GM19025 (cell line): ENCODE results near the gene PCDHB7.
"Not testable (repeated sequence)": the region's sequence is repeated elsewhere in the genome, so short reads cannot be mapped to it uniquely, and the experiment has no call there.

Source experiments
- ATAC-seq: cut with Tn5 transposase; IDR thresholded peaks from one replicate; pipeline ENCODE4 v1.9.1; 2021; ENCODE audit warnings: mild to moderate bottlenecking, low read depth, moderate library complexity; ENCODE audit not compliant: unreplicated experiment

Gene PCDHB7

GRCh38 chr5:141172381-141173204 lies at the start of gene PCDHB7:
PCDHB7 (plus strand) TSS chr5:141172644; CDS start chr5:141172836, 192 bp downstream.
- ATAC-seq, result no peak

DNA sequence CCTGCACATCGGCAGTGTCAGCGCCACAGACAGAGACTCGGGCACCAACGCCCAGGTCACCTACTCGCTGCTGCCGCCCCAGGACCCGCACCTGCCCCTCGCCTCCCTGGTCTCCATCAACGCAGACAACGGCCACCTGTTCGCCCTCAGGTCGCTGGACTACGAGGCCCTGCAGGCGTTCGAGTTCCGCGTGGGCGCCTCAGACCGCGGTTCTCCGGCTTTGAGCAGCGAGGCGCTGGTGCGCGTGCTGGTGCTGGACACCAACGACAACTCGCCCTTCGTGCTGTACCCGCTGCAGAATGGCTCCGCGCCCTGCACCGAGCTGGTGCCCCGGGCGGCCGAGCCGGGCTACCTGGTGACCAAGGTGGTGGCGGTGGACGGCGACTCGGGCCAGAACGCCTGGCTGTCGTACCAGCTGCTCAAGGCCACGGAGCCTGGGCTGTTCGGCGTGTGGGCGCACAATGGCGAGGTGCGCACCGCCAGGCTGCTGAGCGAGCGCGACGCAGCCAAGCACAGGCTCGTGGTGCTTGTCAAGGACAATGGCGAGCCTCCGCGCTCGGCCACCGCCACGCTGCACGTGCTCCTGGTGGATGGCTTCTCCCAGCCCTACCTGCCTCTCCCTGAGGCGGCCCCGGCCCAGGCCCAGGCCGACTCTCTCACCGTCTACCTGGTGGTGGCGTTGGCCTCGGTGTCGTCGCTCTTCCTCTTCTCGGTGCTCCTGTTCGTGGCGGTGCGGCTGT lies 48.9 kb upstream of the PCDHB7 start:
- ATAC-seq, result not testable (repeated sequence)

DNA sequence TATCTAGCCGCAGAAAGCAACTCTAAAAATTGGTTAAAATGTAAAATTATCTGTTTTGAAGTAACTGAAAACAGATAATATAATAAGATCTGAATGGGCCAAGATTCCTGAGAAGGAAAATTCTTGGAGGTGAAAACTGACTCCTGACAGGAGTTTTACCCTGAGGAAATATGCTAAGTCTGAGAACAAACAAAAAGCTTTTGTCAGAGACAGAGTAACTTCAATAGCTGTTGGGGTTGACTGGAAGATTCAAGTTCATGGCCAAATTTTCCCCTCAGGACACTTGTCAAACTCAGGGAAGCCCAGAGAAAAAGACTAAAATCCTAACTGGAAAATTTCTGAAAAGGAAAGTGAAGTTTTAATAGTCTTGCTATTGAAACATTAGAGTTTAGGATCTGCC lies 45.1 kb upstream of the PCDHB7 start:
- ATAC-seq, result no peak

DNA sequence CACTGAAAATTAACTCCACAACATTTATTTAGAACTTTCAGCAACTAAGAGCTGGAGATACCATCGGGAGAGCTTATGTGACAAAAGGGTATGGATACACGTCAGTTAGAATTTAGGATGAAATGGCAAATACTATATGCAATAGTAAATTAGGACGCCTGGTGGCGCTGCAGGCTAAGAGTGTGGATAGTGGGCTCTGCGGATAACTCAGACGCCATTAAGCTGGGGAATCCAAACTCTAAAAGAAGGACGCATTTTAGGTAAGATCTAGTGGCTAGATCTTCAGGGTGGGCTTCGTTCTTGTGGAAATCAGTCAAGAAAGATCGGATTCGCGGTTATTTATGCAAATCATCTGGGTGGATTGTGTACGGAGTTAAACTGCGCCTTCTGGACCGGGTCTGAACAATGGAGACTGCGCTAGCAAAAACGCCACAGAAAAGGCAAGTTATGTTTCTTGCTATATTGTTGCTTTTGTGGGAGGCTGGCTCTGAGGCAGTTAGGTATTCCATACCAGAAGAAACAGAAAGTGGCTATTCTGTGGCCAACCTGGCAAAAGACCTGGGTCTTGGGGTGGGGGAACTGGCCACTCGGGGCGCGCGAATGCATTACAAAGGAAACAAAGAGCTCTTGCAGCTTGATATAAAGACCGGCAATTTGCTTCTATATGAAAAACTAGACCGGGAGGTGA lies 37.3 kb upstream of the PCDHB7 start, which contains the start of gene PCDHB5:
Gene PCDHB5 (plus strand): TSS at position 177 of the 688 bp plus-strand sequence. CDS start 229 bp downstream, at position 406.
- ATAC-seq, result no peak

GRCh38 chr5:141135718-141136266 lies 36.7 kb upstream of the PCDHB7 start:
- no peak for ATAC-seq

DNA sequence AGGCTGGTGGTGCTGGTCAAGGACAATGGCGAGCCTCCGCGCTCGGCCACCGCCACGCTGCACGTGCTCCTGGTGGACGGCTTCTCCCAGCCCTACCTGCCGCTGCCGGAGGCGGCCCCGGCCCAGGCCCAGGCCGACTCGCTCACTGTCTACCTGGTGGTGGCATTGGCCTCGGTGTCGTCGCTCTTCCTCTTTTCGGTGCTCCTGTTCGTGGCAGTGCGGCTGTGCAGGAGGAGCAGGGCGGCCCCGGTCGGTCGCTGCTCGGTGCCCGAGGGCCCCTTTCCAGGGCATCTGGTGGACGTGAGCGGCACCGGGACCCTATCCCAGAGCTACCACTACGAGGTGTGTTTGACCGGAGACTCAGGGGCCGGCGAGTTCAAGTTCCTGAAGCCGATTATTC lies 35.1 kb upstream of the PCDHB7 start:
- not testable (repeated sequence) for ATAC-seq

GRCh38 chr5:141149812-141150211 lies 22.6 kb upstream of the PCDHB7 start, which contains the start of gene PCDHB6:
PCDHB6 (plus strand) TSS chr5:141150057; CDS start chr5:141150258, 201 bp downstream.
- no peak for ATAC-seq

DNA sequence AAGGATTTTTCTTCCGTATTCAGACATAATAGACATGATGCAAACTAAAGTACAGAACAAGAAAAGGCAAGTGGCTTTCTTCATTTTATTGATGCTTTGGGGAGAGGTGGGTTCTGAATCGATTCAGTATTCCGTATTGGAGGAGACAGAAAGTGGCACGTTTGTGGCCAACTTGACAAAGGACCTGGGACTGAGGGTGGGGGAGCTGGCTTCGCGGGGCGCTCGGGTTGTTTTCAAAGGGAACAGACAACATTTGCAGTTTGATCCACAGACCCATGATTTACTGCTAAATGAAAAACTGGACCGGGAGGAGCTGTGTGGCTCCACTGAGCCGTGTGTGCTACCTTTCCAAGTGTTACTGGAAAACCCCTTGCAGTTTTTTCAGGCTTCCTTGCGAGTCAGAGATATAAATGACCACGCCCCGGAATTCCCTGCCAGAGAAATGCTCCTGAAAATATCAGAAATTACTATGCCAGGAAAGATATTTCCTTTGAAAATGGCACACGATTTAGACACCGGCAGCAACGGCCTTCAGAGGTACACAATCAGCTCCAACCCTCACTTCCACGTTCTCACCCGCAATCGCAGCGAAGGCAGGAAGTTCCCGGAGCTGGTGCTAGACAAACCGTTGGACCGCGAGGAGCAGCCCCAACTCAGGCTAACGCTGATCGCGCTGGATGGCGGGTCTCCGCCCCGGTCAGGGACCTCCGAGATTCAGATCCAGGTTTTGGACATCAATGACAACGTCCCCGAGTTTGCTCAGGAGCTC lies 22.0 kb upstream of the PCDHB7 start:
- ATAC-seq, result no peak

- no peak for ATAC-seq
These were observed 21.5 kb upstream of the PCDHB7 start for GRCh38 chr5:141150993-141151325.

DNA sequence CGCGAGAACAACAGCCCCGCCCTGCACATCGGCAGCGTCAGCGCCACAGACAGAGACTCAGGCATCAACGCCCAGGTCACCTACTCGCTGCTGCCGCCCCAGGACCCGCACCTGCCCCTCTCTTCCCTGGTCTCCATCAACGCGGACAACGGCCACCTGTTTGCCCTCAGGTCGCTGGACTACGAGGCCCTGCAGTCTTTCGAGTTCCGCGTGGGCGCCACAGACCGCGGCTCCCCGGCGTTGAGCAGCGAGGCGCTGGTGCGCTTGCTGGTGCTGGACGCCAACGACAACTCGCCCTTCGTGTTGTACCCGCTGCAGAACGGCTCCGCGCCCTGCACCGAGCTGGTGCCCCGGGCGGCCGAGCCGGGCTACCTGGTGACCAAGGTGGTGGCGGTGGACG lies 20.8 kb upstream of the PCDHB7 start:
- ATAC-seq, result not testable (repeated sequence)

DNA sequence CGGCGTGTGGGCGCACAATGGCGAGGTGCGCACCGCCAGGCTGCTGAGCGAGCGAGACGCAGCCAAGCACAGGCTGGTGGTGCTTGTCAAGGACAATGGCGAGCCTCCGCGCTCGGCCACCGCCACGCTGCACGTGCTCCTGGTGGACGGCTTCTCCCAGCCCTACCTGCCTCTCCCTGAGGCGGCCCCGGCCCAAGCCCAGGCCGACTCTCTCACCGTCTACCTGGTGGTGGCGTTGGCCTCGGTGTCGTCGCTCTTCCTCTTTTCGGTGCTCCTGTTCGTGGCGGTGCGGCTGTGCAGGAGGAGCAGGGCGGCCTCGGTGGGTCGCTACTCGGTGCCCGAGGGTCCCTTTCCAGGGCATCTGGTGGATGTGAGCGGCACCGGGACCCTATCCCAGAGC lies 20.3 kb upstream of the PCDHB7 start:
- not testable (repeated sequence) for ATAC-seq

DNA sequence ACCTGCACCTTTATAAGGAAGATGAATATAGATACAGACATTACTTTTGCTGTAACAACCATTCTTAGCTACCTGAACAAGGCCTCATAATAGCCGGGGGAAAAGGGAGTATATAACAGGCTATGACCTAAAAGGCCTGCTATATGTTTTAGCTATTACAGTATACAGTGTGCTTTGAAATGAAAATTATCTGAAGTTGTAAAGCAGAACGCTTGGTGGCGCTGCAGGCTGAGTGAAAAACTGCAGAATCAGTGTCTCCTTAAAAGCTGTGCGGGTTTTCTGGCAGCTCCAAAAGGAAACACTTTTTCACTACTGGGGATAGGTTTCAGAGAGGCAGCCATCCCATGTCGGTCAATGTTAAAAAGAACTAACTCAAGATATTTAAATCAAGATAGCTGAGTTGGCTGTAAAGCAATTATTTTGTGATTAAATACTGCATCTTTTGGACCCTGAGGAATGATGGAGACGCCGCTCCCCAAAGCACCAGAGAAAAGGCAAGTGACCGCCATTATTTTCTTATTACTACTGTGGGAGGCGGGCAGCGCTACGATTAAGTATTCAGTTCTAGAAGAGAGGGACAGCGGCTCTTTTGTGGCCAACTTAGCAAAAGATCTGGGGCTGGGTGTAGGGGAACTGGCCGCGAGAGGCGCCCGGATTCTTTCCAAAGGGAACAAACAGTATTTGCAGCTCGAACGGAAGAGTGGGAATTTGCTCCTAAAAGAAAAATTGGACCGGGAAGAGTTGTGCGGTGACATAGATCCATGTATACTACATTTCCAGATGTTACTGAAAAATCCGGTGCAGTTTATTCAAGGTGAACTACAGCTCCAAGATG lies 16.7 kb upstream of the PCDHB7 start:
- ATAC-seq, result no peak

- ATAC-seq, result not testable (repeated sequence)
These were observed 15.1 kb upstream of the PCDHB7 start for GRCh38 chr5:141157356-141157755.

DNA sequence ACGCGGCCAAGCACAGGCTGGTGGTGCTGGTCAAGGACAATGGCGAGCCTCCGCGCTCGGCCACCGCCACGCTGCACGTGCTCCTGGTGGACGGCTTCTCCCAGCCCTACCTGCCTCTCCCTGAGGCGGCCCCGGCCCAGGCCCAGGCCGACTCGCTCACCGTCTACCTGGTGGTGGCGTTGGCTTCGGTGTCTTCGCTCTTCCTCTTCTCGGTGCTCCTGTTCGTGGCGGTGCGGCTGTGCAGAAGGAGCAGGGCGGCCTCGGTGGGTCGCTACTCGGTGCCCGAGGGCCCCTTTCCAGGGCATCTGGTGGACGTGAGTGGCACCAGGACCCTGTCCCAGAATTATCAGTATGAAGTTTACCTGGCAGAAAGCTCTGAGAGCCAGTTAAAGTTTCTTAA lies 14.5 kb upstream of the PCDHB7 start:
- not testable (repeated sequence) for ATAC-seq

- not testable (repeated sequence) for ATAC-seq
These were observed 2.1 kb downstream of the PCDHB7 start for GRCh38 chr5:141174291-141175104.

- no peak for ATAC-seq
These were observed 3.5 kb downstream of the PCDHB7 start for GRCh38 chr5:141175933-141176332.

DNA sequence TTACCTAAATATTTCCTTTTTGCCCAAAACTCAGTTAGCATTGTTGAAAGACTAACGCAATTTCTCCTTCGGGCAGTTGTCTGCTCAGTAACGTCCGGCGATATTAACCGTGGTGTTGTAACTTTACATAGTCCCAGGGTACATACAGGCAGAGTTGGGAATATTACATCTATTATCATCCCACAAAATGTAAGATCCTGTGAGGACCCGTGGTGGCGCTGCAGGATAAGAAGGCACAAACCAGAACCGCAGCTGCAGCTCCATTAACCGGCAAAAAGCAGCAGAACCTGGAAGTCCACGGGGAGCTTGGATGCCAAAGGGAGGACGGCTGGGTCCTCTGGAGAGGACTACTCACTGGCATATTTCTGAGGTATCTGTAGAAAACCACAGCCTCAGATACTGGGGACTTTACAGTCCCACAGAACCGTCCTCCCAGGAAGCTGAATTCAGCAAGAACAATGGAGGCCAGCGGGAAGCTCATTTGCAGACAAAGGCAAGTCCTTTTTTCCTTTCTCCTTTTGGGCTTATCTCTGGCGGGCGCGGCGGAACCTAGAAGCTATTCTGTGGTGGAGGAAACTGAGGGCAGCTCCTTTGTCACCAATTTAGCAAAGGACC lies 5.2 kb downstream of the PCDHB7 start, which contains the start of gene PCDHB8:
Gene PCDHB8 (plus strand): TSS at position 214 of the 615 bp plus-strand sequence. CDS start 245 bp downstream, at position 459.
- ATAC-seq, result not testable (repeated sequence)

GRCh38 chr5:141179371-141179770 lies 6.9 kb downstream of the PCDHB7 start:
- not testable (repeated sequence) for ATAC-seq
